Liver (tissue), 3 donors: ENCODE data around the gene POLE2.
"Not testable (repeated sequence)": the region's sequence is repeated elsewhere in the genome, so short reads cannot be mapped to it uniquely, and the experiment has no call there.

Experiments used
- EGR1 ChIP-seq, 2 donors: IDR thresholded peaks; 2 replicates each; pipeline ENCODE4 v1.6.1; 2016 to 2018; ENCODE audit warnings: antibody characterized with exemption in 2 of 2, low read depth in 2 of 2
- GABPA ChIP-seq, 2 donors: IDR thresholded peaks in 1 of 2; conservative IDR thresholded peaks in 1 of 2; 2 replicates each; pipeline ENCODE4 v1.6.1; 2016; ENCODE audit warnings: antibody characterized with exemption in 2 of 2, mild to moderate bottlenecking in 1 of 2, moderate library complexity in 1 of 2
- JUND ChIP-seq, 2 donors: IDR thresholded peaks; 2 replicates each; pipeline ENCODE4 v1.6.1; 2016; ENCODE audit warnings: antibody characterized with exemption in 2 of 2
- RAD21 ChIP-seq, 2 donors: IDR thresholded peaks; 2 replicates each; pipeline ENCODE4 v1.6.1; 2016; ENCODE audit warnings: antibody characterized with exemption in 2 of 2, mild to moderate bottlenecking in 2 of 2
- REST ChIP-seq: IDR thresholded peaks from 2 replicates; pipeline ENCODE4 v1.6.1; 2016; ENCODE audit warnings: antibody characterized with exemption, mild to moderate bottlenecking
- RXRA ChIP-seq, 2 donors: IDR thresholded peaks; 2 replicates each; pipeline ENCODE4 v1.6.1; 2017 to 2018; ENCODE audit warnings: antibody characterized with exemption in 2 of 2, mild to moderate bottlenecking in 1 of 2
- SP1 ChIP-seq: IDR thresholded peaks from 2 replicates; pipeline ENCODE4 v1.6.1; 2018; ENCODE audit warnings: antibody characterized with exemption, mild to moderate bottlenecking
- TAF1 ChIP-seq: conservative IDR thresholded peaks from 2 replicates; pipeline ENCODE4 v1.6.1; 2016; ENCODE audit warnings: antibody characterized with exemption, mild to moderate bottlenecking
- TF ChIP-seq, protein P1 (sequence below): fragments of 150-350 bp; IDR thresholded peaks from 2 replicates; pipeline ENCODE4 v1.5.1; 2017; ENCODE audit warnings: improper control_type of control experiment, low read depth, low read length; ENCODE audit not compliant: missing input control
- TF ChIP-seq, protein P2 (sequence below): IDR thresholded peaks from 2 replicates; pipeline ENCODE4 v1.6.1; 2016; ENCODE audit warnings: antibody characterized with exemption
- TF ChIP-seq, protein P3 (sequence below): IDR thresholded peaks from 2 replicates; pipeline ENCODE4 v1.6.1; 2016; ENCODE audit warnings: antibody characterized with exemption
- donor health status: healthy.
- donor health status: healthy.

GRCh38 chr14:49710993-49711392, 23.0 kb upstream of the POLE2 start:
- not testable (repeated sequence) for TF ChIP-seq REST; RAD21 (IDR thresholded peaks at IDR 0.05); JUND (IDR thresholded peaks at IDR 0.05); RXRA (IDR thresholded peaks at IDR 0.05); EGR1 (IDR thresholded peaks at IDR 0.05; ENCODE audit: low read depth in 2 of 2); TAF1; GABPA (IDR thresholded peaks at IDR 0.05 in 1 of 2, conservative IDR thresholded peaks at IDR 0.05 in 1 of 2); SP1
- TF ChIP-seq, protein P1, sequence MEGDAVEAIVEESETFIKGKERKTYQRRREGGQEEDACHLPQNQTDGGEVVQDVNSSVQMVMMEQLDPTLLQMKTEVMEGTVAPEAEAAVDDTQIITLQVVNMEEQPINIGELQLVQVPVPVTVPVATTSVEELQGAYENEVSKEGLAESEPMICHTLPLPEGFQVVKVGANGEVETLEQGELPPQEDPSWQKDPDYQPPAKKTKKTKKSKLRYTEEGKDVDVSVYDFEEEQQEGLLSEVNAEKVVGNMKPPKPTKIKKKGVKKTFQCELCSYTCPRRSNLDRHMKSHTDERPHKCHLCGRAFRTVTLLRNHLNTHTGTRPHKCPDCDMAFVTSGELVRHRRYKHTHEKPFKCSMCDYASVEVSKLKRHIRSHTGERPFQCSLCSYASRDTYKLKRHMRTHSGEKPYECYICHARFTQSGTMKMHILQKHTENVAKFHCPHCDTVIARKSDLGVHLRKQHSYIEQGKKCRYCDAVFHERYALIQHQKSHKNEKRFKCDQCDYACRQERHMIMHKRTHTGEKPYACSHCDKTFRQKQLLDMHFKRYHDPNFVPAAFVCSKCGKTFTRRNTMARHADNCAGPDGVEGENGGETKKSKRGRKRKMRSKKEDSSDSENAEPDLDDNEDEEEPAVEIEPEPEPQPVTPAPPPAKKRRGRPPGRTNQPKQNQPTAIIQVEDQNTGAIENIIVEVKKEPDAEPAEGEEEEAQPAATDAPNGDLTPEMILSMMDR, result not testable (repeated sequence)
- TF ChIP-seq, protein P2, sequence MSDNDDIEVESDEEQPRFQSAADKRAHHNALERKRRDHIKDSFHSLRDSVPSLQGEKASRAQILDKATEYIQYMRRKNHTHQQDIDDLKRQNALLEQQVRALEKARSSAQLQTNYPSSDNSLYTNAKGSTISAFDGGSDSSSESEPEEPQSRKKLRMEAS, result not testable (repeated sequence)
- TF ChIP-seq, protein P3, sequence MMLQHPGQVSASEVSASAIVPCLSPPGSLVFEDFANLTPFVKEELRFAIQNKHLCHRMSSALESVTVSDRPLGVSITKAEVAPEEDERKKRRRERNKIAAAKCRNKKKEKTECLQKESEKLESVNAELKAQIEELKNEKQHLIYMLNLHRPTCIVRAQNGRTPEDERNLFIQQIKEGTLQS, result not testable (repeated sequence)
